ENCODE measurements around the gene OR4K1.
"Not testable (repeated sequence)": the region's sequence is repeated elsewhere in the genome, so short reads cannot be mapped to it uniquely, and the experiment has no call there.

OR4K1 gene, protein sequence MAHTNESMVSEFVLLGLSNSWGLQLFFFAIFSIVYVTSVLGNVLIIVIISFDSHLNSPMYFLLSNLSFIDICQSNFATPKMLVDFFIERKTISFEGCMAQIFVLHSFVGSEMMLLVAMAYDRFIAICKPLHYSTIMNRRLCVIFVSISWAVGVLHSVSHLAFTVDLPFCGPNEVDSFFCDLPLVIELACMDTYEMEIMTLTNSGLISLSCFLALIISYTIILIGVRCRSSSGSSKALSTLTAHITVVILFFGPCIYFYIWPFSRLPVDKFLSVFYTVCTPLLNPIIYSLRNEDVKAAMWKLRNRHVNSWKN

GRCh38 chr14:19930617-19931016, at the start of gene OR4K1:
OR4K1 (plus strand) TSS chr14:19930917; CDS start chr14:19935667, 4,750 bp downstream.
- no peak for DNase-seq (ENCODE audit: low spot score)

GRCh38 chr14:19895282-19895681, 35.4 kb upstream of the OR4K1 start:
- no peak for DNase-seq (ENCODE audit: low spot score)

DNA sequence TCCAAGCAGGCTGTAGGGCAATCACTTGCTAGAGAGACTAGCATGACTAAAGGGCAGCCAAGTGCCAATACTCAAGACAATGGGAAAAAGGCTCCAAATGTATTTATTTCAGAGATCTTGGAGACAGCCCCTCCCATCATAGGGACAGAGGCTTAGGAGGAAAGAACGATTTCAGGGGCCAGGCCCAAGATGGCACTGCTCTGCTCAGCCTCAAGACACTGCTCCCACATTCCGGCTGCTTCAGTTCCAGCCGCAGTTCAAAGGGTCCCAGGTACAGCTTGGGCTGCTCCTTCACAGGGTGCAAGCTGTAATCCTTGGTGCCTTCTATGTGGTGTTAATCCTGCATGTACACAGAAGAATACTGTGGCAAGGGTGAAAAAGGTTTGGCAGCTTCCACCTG, 29.7 kb upstream of the OR4K1 start:
- DNase-seq (ENCODE audit: low spot score): no peak

GRCh38 chr14:19902409-19902808, 28.3 kb upstream of the OR4K1 start:
- DNase-seq (ENCODE audit: low spot score): no peak

- no peak for DNase-seq (ENCODE audit: low spot score)
Observed at GRCh38 chr14:19906665-19907064, 24.1 kb upstream of the OR4K1 start.

- DNase-seq (ENCODE audit: low spot score): no peak
Observed at GRCh38 chr14:19911114-19911513, 19.6 kb upstream of the OR4K1 start.

GRCh38 chr14:19917243-19917642, 13.5 kb upstream of the OR4K1 start:
- DNase-seq (ENCODE audit: low spot score): no peak

DNA sequence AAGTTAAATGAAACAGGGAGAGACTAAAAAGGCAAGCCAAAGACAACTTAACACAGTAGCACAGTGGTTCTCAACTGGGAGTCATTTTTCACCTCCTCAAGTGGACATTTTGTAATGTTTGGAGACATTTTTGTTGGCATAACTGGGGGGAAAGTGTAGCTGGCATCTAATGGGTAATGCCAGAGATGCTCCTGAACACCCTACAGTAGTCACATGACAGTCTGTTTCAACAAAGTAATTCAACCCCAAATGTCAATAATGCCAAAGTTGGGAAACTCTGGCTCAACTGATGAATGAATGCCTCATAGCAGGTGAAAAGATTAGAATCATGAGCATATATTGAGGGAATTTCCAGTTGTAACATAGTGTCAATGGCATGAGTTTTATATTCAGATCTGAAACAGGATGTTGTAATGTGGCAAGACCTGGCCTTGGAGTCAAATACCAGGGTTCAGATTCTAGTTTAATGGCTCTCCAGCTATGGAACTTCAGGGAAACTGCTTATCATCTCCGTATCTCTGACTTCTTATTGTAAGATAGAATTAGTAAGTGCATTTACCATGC, 12.7 kb upstream of the OR4K1 start:
- no peak for DNase-seq (ENCODE audit: low spot score)

DNA sequence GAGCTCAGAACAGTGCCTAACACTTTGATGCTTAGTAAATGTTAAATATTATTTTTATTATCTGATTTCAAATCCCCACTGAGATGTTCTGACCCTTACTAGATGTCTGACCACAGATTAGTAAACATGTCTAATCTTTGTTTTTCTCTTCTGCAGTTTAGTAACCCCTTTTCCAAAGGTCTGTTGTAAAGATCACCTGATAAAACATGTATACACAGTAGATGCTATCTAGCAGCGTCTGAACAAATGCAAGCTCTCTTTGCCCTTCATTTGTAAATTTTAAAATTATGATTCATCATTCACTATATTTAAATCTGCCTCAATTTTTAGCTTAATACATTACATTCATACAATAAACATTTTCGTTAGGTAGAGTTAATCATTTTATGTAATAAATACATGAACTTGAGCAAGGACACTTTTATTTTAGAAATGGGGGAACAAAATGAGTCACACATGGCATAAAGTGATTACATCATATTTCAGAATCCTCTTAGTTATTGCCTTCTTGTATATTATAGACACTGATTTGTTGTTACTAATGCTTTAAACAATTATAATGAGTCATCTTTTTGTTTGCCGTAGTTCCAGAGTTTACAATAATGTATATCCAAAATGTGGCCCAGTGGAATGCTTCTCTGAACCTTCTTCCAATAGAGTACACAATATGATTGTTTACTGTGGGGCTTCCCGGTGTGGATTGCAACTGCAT, 12.0 kb upstream of the OR4K1 start:
- DNase-seq (ENCODE audit: low spot score): no peak

DNA sequence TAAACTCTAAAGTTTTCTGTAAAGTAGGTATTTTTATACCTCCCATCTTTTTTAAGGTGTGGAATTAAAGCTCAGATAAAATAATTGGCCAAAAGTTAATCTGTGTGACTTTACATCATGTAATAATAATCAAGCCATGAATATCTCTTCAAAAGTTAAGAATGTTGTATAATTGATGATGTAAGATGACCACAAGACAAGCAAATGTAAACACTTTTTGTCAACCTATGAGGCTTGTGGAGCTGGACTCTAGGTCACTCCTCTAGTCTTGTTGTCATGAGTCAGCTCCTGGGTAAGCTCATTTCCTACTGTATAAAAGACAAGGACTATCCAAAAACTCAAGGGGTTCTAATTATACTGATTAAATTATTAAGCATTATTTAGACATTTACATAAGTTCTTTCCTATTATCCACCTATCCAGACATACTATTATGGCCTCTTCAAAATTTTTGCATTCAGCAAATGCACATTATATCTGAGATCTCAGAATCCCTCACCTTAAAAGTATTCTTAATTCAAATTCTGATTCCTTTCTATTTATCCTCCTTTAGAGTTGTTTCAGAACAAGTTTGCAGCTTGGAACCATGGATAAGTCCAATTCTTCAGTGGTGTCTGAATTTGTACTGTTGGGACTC, 10.6 kb upstream of the OR4K1 start, which contains the start of gene OR4K5:
Gene OR4K5, plus strand, starts transcription at position 587 of the 637 bp plus-strand sequence. Its CDS starts 0 bp downstream, at position 587.
- no peak for DNase-seq (ENCODE audit: low spot score)

DNA sequence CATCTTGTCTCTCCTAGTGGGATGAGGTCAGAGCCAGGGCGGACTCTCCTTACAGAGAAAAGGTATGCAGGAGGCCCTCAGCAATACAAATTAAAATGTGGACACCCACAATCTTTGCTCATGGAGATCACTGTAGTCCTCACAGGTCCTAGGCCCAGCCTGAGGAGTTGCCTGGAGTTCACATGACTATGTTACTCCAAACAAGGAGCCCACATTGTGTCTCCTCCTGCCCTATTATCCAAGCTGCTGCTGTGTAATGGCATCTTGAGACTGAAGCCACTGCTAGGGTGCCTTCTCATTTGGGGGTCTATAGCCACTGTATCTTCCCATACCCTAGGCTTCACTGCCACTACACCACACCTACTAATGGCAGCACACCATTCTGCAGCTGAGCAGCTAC, 11.0 kb downstream of the OR4K1 start:
- no peak for DNase-seq (ENCODE audit: low spot score)

DNA sequence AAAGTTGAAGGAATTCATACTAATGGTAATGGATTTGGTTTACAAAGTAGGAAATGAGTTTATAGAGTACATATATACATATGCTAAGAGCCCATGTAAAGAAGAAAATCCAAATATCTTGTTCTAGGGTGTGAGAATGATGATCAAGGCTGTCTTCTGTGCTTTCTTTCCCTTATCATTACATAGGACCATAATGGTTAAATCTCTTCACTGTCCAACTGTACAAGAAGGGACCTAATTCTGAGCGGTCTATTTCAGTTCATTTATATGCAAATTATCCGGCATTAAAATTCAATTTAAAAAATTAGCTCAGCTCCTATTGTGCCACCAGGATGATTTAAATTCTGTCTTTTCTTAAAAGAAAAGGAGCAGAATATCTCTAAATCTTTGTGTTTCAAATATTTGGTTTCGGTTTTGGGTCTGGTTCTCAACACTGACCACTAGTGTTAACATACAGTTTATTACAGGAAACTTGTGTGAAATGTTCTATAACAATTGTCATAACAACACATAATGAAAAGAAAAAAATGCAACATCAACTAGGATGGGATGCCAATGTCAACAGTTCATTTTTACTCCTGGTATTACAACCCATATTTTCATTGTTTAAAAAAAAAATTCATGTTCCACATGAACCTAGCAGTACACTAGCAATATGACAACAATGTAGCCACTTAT, 16.8 kb downstream of the OR4K1 start:
- no peak for DNase-seq (ENCODE audit: low spot score)

DNA sequence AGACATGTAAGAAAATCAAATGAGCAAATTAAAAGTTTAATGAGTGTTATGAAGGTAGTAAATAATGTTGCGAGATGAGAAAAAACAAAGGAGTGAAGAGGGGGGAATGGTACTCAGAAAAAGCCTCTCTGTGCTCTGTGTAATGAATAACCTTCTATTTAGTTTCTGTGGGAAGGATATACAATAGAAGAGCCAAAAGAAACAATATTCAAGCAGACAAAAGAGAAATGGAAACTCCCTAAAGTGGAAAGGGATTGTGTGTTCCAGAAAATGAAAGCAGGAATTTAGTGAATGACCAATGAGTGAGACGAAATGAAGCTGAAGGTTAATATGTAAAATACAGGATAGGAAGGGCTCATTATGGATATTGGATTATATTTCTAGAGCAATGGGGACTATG, 18.5 kb downstream of the OR4K1 start:
- DNase-seq (ENCODE audit: low spot score): no peak

DNA sequence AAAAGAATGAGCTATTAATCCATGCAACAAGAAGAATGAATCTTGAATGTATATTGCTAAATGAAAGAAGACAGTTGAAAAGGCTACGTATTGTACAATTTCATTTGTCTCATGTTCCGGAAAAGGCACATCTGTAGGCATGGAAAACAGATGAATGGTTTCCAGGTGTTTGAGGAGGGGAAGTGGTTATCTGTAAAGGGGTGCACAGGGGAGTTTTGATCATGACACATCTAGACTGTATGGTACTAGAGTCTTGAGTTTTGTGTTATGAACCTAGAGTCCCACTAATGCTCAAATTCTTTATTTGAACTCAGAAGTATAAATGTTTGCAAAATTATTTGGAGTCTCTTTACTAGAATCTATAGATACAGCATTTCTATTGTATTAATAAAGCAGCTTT, 39.0 kb downstream of the OR4K1 start:
- DNase-seq (ENCODE audit: low spot score): not testable (repeated sequence)

DNA sequence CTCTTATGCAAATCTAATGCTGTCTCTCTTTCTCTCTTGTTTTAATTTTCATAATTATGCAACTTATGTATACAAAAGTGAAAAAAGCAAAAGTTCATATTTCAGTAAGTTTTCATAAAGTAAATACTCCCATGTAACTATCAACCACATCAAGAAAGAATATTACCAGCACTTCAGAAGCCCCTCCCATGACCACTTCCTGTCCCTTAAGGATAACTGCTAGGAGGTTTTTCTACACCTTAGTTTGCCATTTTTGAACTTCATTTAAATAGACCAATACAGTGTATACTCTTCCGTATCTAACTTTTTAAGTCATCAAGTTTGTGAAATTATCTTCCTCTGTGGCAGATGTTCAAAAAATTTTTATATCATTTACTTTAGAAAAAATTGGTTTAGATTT, 44.1 kb downstream of the OR4K1 start:
- no peak for DNase-seq (ENCODE audit: low spot score)

GRCh38 chr14:19975291-19975690, 44.6 kb downstream of the OR4K1 start, which contains the start of gene OR4K15:
OR4K15 (plus strand) TSS chr14:19975591; CDS start chr14:19975591, 0 bp downstream.
- no peak for DNase-seq (ENCODE audit: low spot score)
